SK-N-SH (cell line): ENCODE data around the gene TSKS.

Experiments used
- EZH2phosphoT487 ChIP-seq: fragments of 200-600 bp; sonication (generic); IDR thresholded peaks from 2 replicates; pipeline ENCODE4 v1.6.1; 2017; ENCODE audit warnings: low read depth, mixed run types, mild to moderate bottlenecking, antibody characterized with exemption, moderate library complexity, borderline replicate concordance
- MXI1 ChIP-seq: IDR thresholded peaks from 2 replicates; pipeline ENCODE4 v1.6.1; 2012; ENCODE audit warnings: mild to moderate bottlenecking, low read depth, low read length, improper control_type of control experiment
- POLR2AphosphoS5 ChIP-seq: IDR thresholded peaks from 2 replicates; pipeline ENCODE4 v1.6.1; 2012; ENCODE audit warnings: low read depth, low read length
- TAF1 ChIP-seq: IDR thresholded peaks from 2 replicates; pipeline ENCODE4 v1.6.1; 2012; ENCODE audit warnings: low read depth, mild to moderate bottlenecking, low read length, moderate library complexity, borderline replicate concordance
- TCF12 ChIP-seq: IDR thresholded peaks from 2 replicates; pipeline ENCODE4 v1.4.0; 2012
- TF ChIP-seq, protein P1 (sequence below): fragments of 200-600 bp; sonication (generic); IDR thresholded peaks from 2 replicates; pipeline ENCODE4 v1.6.1; 2017; ENCODE audit warnings: antibody characterized with exemption, mild to moderate bottlenecking, moderate library complexity
- TF ChIP-seq, protein P2 (sequence below): IDR thresholded peaks from 2 replicates; pipeline ENCODE4 v1.6.1; 2012; ENCODE audit warnings: mild to moderate bottlenecking, low read depth, low read length, moderate library complexity

GRCh38 chr19:49798574-49798973 lies 35.5 kb upstream of the TSKS start:
- TF ChIP-seq TCF12 (no peak), EZH2phosphoT487 (no peak), TAF1 (no peak), MXI1 (no peak), POLR2AphosphoS5 (no peak)
- TF ChIP-seq, protein P1, sequence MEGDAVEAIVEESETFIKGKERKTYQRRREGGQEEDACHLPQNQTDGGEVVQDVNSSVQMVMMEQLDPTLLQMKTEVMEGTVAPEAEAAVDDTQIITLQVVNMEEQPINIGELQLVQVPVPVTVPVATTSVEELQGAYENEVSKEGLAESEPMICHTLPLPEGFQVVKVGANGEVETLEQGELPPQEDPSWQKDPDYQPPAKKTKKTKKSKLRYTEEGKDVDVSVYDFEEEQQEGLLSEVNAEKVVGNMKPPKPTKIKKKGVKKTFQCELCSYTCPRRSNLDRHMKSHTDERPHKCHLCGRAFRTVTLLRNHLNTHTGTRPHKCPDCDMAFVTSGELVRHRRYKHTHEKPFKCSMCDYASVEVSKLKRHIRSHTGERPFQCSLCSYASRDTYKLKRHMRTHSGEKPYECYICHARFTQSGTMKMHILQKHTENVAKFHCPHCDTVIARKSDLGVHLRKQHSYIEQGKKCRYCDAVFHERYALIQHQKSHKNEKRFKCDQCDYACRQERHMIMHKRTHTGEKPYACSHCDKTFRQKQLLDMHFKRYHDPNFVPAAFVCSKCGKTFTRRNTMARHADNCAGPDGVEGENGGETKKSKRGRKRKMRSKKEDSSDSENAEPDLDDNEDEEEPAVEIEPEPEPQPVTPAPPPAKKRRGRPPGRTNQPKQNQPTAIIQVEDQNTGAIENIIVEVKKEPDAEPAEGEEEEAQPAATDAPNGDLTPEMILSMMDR: no peak
- TF ChIP-seq, protein P2, sequence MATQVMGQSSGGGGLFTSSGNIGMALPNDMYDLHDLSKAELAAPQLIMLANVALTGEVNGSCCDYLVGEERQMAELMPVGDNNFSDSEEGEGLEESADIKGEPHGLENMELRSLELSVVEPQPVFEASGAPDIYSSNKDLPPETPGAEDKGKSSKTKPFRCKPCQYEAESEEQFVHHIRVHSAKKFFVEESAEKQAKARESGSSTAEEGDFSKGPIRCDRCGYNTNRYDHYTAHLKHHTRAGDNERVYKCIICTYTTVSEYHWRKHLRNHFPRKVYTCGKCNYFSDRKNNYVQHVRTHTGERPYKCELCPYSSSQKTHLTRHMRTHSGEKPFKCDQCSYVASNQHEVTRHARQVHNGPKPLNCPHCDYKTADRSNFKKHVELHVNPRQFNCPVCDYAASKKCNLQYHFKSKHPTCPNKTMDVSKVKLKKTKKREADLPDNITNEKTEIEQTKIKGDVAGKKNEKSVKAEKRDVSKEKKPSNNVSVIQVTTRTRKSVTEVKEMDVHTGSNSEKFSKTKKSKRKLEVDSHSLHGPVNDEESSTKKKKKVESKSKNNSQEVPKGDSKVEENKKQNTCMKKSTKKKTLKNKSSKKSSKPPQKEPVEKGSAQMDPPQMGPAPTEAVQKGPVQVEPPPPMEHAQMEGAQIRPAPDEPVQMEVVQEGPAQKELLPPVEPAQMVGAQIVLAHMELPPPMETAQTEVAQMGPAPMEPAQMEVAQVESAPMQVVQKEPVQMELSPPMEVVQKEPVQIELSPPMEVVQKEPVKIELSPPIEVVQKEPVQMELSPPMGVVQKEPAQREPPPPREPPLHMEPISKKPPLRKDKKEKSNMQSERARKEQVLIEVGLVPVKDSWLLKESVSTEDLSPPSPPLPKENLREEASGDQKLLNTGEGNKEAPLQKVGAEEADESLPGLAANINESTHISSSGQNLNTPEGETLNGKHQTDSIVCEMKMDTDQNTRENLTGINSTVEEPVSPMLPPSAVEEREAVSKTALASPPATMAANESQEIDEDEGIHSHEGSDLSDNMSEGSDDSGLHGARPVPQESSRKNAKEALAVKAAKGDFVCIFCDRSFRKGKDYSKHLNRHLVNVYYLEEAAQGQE: no peak
